HL-60 (cell line): ENCODE measurements around the gene EPS8L1.

Source experiments
- DNase-seq, 2 experiments: peaks; one replicate each; pipeline ENCODE4 v3.0.0-alpha.2; 2010 to 2020; ENCODE audit warnings: low read depth in 1 of 2, low spot score in 1 of 2
- H3K27ac ChIP-seq: fragments of 250-450 bp; sonication (Bioruptor Pico); replicated peaks from 2 replicates; pipeline ENCODE4 v1.5.1; 2020; ENCODE audit warnings: mild to moderate bottlenecking, moderate library complexity
- H3K27me3 ChIP-seq: fragments of 250-450 bp; sonication (Bioruptor Pico); 2 replicates; pipeline ENCODE4 v1.5.1; 2021; ENCODE audit warnings: mild to moderate bottlenecking, moderate library complexity; ENCODE audit not compliant: insufficient read depth, poor library complexity, severe bottlenecking
- H3K4me3 ChIP-seq: replicated peaks from 2 replicates; pipeline ENCODE4 v1.5.1; 2011; ENCODE audit warnings: mild to moderate bottlenecking, control low read depth, low read length; ENCODE audit not compliant: insufficient read depth
- GABPA ChIP-seq: IDR thresholded peaks from 2 replicates; pipeline ENCODE4 v1.6.1; 2012; ENCODE audit warnings: low read depth
- POLR2AphosphoS5 ChIP-seq: IDR thresholded peaks from 2 replicates; pipeline ENCODE4 v1.6.1; 2012; ENCODE audit warnings: low read depth
- REST ChIP-seq: IDR thresholded peaks from 2 replicates; pipeline ENCODE4 v1.6.1; 2012; ENCODE audit warnings: low read depth; ENCODE audit not compliant: insufficient replicate concordance
- SPI1 ChIP-seq: IDR thresholded peaks from 2 replicates; pipeline ENCODE4 v1.6.1; 2012; ENCODE audit warnings: low read depth, mild to moderate bottlenecking, borderline replicate concordance
- TF ChIP-seq, protein P1 (sequence below): IDR thresholded peaks from one replicate; pipeline ENCODE4 v1.5.1; 2011; ENCODE audit warnings: low read length, control low read depth, inconsistent platforms; ENCODE audit not compliant: insufficient read depth

The EPS8L1 gene

DNA sequence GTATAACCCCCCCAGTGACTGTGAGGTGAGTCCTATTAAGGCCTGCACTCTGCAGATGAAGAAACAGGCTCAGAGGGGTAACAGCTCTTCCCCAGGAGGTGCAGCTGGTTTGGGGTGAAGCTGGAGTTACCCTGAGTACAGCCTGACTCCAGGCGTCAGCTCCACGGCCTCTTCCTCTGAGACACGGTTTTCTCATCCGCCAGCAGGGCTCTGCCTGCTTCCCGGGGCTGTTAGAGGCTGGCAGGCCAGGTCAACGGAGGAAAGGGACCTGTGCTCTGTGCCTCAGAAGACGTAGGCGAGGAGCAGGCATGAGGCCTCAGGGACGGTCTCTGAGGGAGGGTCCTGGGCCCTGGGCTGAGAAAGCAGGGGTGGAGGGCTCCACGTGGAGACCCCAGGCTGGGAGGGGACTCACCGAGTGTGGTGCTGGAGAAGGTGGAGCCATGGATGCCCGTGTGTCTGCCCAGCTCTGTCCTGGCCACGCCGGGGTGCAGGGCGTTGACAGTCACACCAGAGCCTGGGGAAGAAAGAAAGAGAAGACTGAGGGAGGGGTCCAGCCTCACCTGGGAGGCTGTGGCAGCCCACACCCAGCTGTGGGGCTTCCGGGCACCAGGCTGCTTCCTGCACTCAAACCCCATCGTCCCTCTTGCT, 28.6 kb upstream of the EPS8L1 start:
- H3K4me3 ChIP-seq: no peak overlapping the region
- TF ChIP-seq SPI1: no peak
- H3K27ac ChIP-seq: no peak overlapping the region
- H3K27me3 ChIP-seq: no peaks in the 10 kb centered on the region
- DNase-seq: no peak

DNA sequence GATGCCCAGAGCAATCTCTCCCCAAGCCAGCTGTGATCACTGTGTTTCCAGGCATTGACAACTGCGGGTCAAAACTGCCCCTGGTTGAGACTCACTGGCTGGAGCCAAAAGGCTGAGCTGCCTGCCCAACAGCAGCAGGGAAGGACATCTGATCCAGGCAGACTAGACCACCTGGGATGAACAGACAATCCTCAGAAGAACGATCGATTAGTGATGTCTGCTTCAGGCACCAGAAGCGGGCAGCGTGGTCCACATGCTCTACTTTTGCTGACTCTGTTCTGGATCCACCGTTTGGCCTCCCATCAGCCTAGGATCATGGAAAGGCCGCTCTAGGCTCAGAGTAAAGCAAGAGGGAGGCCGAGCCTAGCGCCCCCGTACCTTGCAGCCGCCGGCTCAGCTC, 27.7 kb upstream of the EPS8L1 start:
- TF ChIP-seq POLR2AphosphoS5 (no peak), REST (no peak)
- no peak overlapping the region for H3K27ac ChIP-seq
- H3K4me3 ChIP-seq: no peak overlapping the region
- DNase-seq: no peak
- H3K27me3 ChIP-seq: no peaks in the 10 kb centered on the region

DNA sequence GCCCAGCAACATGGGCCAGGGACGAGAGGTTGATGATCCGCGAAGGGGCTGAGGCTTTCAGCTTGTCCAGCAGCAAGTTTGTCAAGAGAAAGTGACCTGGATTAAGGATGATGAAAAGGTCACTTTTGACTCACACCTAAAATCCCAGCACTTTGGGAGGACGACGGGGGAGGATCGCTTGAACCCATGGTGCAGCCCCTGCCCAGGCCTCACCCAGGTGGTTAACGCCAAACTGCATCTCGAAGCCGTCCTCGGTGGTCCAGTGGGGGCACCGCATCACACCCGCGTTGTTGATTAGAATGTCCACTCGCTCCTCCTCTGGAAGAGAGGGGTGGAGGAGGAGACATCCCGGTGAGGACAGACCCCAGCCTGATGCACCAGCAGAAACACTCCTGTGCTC, 27.2 kb upstream of the EPS8L1 start:
- DNase-seq: no peak
- no peak for TF ChIP-seq POLR2AphosphoS5
- no peak for TF ChIP-seq GABPA
- TF ChIP-seq, protein P1, sequence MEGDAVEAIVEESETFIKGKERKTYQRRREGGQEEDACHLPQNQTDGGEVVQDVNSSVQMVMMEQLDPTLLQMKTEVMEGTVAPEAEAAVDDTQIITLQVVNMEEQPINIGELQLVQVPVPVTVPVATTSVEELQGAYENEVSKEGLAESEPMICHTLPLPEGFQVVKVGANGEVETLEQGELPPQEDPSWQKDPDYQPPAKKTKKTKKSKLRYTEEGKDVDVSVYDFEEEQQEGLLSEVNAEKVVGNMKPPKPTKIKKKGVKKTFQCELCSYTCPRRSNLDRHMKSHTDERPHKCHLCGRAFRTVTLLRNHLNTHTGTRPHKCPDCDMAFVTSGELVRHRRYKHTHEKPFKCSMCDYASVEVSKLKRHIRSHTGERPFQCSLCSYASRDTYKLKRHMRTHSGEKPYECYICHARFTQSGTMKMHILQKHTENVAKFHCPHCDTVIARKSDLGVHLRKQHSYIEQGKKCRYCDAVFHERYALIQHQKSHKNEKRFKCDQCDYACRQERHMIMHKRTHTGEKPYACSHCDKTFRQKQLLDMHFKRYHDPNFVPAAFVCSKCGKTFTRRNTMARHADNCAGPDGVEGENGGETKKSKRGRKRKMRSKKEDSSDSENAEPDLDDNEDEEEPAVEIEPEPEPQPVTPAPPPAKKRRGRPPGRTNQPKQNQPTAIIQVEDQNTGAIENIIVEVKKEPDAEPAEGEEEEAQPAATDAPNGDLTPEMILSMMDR: no peak
- TF ChIP-seq REST: no peak
- no peak for TF ChIP-seq SPI1
- H3K4me3 ChIP-seq: no peak overlapping the region

DNA sequence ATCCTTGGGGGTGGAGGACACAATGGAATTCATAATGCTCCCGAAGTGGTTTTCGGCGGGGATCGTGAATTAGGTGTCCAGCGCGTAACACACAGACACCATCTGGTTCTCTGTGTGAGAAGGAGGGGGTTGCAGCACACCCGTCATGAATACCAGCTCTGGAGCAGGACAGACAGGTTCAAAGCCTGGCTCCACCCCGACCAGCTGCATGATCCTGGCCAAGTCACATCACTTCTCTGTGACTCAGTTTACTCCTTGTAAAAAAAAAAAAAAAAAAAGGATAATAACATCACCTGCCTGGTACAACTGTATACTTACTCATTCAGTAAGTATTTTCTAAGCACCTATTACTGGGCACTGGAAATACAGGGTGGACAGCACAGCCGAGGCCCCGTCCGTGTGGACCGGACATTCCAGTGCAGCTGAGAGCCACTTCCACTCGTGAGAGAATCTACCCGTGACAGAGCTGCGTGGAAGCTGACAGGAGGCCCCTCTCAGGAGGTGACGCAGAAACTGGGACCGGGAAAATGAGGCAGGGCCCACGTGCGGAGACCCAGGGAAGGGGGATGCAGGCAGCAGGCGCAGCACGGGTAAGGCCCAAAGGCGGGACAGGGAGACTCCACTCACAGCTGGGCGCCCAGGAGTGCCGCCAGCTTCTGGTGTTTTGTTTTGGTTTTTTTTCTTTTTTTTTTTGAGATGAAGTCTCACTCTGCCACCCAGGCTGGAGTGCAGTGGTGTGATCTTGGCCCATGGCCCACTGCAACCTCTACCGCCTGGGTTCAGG, 24.7 kb upstream of the EPS8L1 start:
- Histone ChIP-seq H3K27me3 (no peaks in the 10 kb centered on the region), H3K4me3 (no peak overlapping the region), H3K27ac (no peak overlapping the region)
- no peak for TF ChIP-seq SPI1
- no peak for DNase-seq

More for the DNA sequence above, 27.2 kb upstream of the EPS8L1 start:
- H3K27me3 ChIP-seq: no peaks in the 10 kb centered on the region
- H3K27ac ChIP-seq: no peak overlapping the region

- TF ChIP-seq POLR2AphosphoS5 (no peak), GABPA (no peak), REST (no peak), SPI1 (no peak)
- TF ChIP-seq, protein P1: no peak
- no peak overlapping the region for H3K27ac ChIP-seq
Measured at GRCh38 chr19:55053735-55054134, 21.9 kb upstream of the EPS8L1 start.

More at GRCh38 chr19:55053735-55054134, 21.9 kb upstream of the EPS8L1 start:
- Histone ChIP-seq H3K27me3 (no peaks in the 10 kb centered on the region), H3K4me3 (no peak overlapping the region)
- no peak for DNase-seq
